DOHH2 (cell line): ENCODE data around the gene ACAA1.

Experiments
- H3F3A ChIP-seq: fragments of 200-600 bp; sonication (generic), shearing (Covaris generic); 2 replicates; pipeline ENCODE4 v1.6.0; 2016; ENCODE audit warnings: antibody characterized with exemption, mild to moderate bottlenecking; ENCODE audit not compliant: control insufficient read depth, insufficient read depth
- H3K27ac ChIP-seq: fragments of 200-600 bp; sonication (generic); 2 replicates; pipeline ENCODE4 v1.5.1; 2014; ENCODE audit warnings: low read depth, mild to moderate bottlenecking, low read length, moderate library complexity
- H3K27me3 ChIP-seq: fragments of 200-600 bp; sonication (generic); 2 replicates; pipeline ENCODE4 v1.6.1; 2014; ENCODE audit warnings: mild to moderate bottlenecking, low read length, mixed read lengths; ENCODE audit not compliant: control insufficient read depth
- H3K36me3 ChIP-seq: fragments of 200-600 bp; sonication (generic); 2 replicates; pipeline ENCODE4 v1.6.1; 2014; ENCODE audit warnings: mild to moderate bottlenecking, low read length, moderate library complexity, mixed read lengths; ENCODE audit not compliant: control insufficient read depth
- H3K4me1 ChIP-seq: fragments of 200-600 bp; sonication (generic); 2 replicates; pipeline ENCODE4 v1.6.1; 2014; ENCODE audit warnings: mild to moderate bottlenecking, low read length, mixed read lengths; ENCODE audit not compliant: control insufficient read depth
- H3K4me2 ChIP-seq: fragments of 200-600 bp; sonication (generic); 2 replicates; pipeline ENCODE4 v1.6.0; 2014; ENCODE audit warnings: mild to moderate bottlenecking, low read length, moderate library complexity
- H3K4me3 ChIP-seq: fragments of 200-600 bp; sonication (generic); 2 replicates; pipeline ENCODE4 v1.5.1; 2014; ENCODE audit warnings: mild to moderate bottlenecking, low read length, mixed read lengths
- H3K79me2 ChIP-seq: fragments of 200-600 bp; sonication (generic); 2 replicates; pipeline ENCODE4 v1.6.1; 2014; ENCODE audit warnings: mild to moderate bottlenecking, low read length, mixed read lengths; ENCODE audit not compliant: control insufficient read depth
- H3K9me2 ChIP-seq: fragments of 200-600 bp; sonication (generic); replicated peaks from 2 replicates; pipeline ENCODE4 v1.6.1; 2014; ENCODE audit warnings: mild to moderate bottlenecking, low read length, mixed read lengths; ENCODE audit not compliant: control insufficient read depth
- H3K9me3 ChIP-seq: fragments of 200-600 bp; sonication (generic); 2 replicates; pipeline ENCODE4 v1.6.1; 2014; ENCODE audit warnings: antibody characterized with exemption, low read length, mixed read lengths; ENCODE audit not compliant: control insufficient read depth, insufficient read depth
- H4K20me1 ChIP-seq: fragments of 200-600 bp; sonication (generic); 2 replicates; pipeline ENCODE4 v1.6.0; 2014; ENCODE audit warnings: low read depth, mild to moderate bottlenecking, antibody characterized with exemption, low read length, moderate library complexity; ENCODE audit not compliant: control insufficient read depth, insufficient read depth
- CTCF ChIP-seq: fragments of 200-600 bp; sonication (generic); IDR thresholded peaks from one replicate; pipeline ENCODE4 v1.5.1; 2014; ENCODE audit warnings: antibody characterized with exemption, mild to moderate bottlenecking, low read depth, low read length; ENCODE audit not compliant: poor library complexity, severe bottlenecking
- EZH2phosphoT487 ChIP-seq: fragments of 200-600 bp; sonication (generic); IDR thresholded peaks from 2 replicates; pipeline ENCODE4 v1.6.1; 2017; ENCODE audit warnings: borderline replicate concordance, mild to moderate bottlenecking, antibody characterized with exemption, low read length, moderate library complexity, mixed read lengths

Gene ACAA1

GRCh38 chr3:38105525-38105924, 31.4 kb downstream of the ACAA1 start:
- Histone ChIP-seq H3K9me2 (no peaks in the 10 kb centered on the region), H3K27ac (no peak overlapping the region), H3K79me2 (no peaks in the 10 kb centered on the region), H3F3A (no peaks in the 10 kb centered on the region), H3K27me3 (peaks cover 4% of the 10 kb centered on the region; the same call in 1 of the 2 replicates), H3K36me3 (no peaks in the 10 kb centered on the region), H4K20me1 (no peaks in the 10 kb centered on the region), H3K4me1 (peaks cover 5% of the 10 kb centered on the region), H3K9me3 (no peaks in the 10 kb centered on the region), H3K4me3 (no peak overlapping the region), H3K4me2 (no peak overlapping the region)
- no peak for TF ChIP-seq EZH2phosphoT487
- TF ChIP-seq CTCF: no peak

- Histone ChIP-seq H3K4me1 (peaks cover 5% of the 10 kb centered on the region), H3K4me3 (no peak overlapping the region), H3K27ac (no peak overlapping the region), H4K20me1 (no peaks in the 10 kb centered on the region), H3K9me3 (no peaks in the 10 kb centered on the region), H3F3A (no peaks in the 10 kb centered on the region), H3K79me2 (no peaks in the 10 kb centered on the region), H3K9me2 (no peaks in the 10 kb centered on the region), H3K36me3 (no peaks in the 10 kb centered on the region), H3K27me3 (peaks cover 6% of the 10 kb centered on the region; the same call in 1 of the 2 replicates), H3K4me2 (no peak overlapping the region)
- TF ChIP-seq CTCF (no peak), EZH2phosphoT487 (no peak)
These were observed 34.5 kb downstream of the ACAA1 start for GRCh38 chr3:38102444-38102814.

GRCh38 chr3:38101811-38102443, 35.0 kb downstream of the ACAA1 start:
- Histone ChIP-seq H3K4me2 (no peak overlapping the region), H4K20me1 (no peaks in the 10 kb centered on the region), H3K36me3 (no peaks in the 10 kb centered on the region), H3F3A (no peaks in the 10 kb centered on the region), H3K4me1 (peaks cover 5% of the 10 kb centered on the region), H3K9me2 (no peaks in the 10 kb centered on the region), H3K4me3 (no peak overlapping the region), H3K27ac (no peak overlapping the region), H3K9me3 (no peaks in the 10 kb centered on the region), H3K27me3 (peaks cover 6% of the 10 kb centered on the region; the same call in 1 of the 2 replicates), H3K79me2 (no peaks in the 10 kb centered on the region)
- TF ChIP-seq EZH2phosphoT487 (no peak), CTCF (no peak)
